Cardiac fibroblast (primary cell): ENCODE data around the gene ROBO1.

Experiments
- DNase-seq, 2 donors: peaks; one replicate each; pipeline versions ENCODE4 v3.0.0 to v3.0.0-alpha.2; 2010; ENCODE audit warnings: low read depth in 2 of 2
- H3K4me3 ChIP-seq, 2 donors: replicated peaks in 1 of 2; 1 replicate in 1 of 2; 2 replicates in 1 of 2; pipeline ENCODE4 v1.5.1; 2011; ENCODE audit warnings: low read depth in 2 of 2, low read length in 2 of 2, mild to moderate bottlenecking in 2 of 2, moderate library complexity in 1 of 2
- TF ChIP-seq, protein P1 (sequence below): IDR thresholded peaks from one replicate; pipeline ENCODE4 v1.5.1; 2011; ENCODE audit warnings: low read depth, mild to moderate bottlenecking, low read length, inconsistent platforms

Gene ROBO1

DNA sequence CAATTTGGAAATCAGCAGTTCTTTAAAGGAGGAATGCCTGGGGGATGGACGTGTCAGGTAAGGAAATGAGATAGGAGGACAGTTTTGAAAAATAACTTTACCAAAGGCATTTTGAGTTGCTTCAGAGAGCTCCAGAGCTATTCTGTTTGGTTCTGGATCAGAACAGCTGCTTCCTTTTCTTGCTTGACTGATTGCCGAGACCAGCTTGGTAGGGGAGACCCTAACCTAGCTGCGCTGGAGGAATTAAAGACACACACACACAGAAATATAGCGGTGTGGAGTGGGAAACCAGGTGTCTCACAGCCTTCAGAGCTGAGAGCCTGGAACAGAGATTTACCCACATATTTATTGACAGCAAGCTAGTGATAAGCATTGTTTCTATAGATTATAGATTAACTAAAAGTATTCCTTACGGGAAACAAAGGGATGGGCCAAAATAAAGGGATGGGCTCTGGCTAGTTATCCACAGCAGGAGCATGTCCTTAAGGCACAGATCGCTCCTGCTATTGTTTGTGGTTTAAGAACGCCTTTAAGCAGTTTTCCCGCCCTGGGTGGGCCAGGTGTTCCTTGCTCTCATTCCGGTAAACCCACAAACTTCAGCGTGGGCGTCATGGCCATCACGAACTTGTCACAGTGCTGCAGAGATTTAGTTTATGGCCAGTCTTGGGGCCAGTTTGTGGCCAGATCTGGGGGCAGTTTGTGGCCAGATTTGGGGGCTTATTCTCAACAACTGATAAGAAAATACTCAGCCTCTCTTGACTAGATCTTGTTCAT lies 556.0 kb downstream of the ROBO1 start:
- H3K4me3 ChIP-seq = no peak overlapping the region
- TF ChIP-seq, protein P1, sequence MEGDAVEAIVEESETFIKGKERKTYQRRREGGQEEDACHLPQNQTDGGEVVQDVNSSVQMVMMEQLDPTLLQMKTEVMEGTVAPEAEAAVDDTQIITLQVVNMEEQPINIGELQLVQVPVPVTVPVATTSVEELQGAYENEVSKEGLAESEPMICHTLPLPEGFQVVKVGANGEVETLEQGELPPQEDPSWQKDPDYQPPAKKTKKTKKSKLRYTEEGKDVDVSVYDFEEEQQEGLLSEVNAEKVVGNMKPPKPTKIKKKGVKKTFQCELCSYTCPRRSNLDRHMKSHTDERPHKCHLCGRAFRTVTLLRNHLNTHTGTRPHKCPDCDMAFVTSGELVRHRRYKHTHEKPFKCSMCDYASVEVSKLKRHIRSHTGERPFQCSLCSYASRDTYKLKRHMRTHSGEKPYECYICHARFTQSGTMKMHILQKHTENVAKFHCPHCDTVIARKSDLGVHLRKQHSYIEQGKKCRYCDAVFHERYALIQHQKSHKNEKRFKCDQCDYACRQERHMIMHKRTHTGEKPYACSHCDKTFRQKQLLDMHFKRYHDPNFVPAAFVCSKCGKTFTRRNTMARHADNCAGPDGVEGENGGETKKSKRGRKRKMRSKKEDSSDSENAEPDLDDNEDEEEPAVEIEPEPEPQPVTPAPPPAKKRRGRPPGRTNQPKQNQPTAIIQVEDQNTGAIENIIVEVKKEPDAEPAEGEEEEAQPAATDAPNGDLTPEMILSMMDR = no peak
- no peak for DNase-seq

DNA sequence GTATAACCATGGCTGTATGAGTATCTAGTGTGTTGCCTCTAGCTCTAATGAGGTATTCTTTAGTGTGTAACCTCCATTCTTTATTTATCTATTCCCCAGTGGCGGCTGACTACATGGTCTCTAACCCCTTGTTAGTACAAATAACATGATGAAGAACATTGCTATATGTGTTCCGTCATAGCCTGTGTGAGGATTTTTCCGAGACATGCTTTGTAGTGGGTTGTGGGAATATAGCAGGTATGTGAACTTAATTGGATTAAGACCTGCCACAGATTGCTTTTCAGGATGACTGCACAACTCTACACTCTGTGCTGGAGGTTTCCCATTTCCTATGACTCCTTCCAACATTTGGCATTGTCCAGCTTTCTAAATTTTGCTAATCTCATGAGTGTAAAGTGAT lies 563.4 kb downstream of the ROBO1 start:
- peak in 1 of 2 donors; percentile 25 for DNase-seq
- TF ChIP-seq, protein P1 = no peak
- no peak overlapping the region for H3K4me3 ChIP-seq

DNA sequence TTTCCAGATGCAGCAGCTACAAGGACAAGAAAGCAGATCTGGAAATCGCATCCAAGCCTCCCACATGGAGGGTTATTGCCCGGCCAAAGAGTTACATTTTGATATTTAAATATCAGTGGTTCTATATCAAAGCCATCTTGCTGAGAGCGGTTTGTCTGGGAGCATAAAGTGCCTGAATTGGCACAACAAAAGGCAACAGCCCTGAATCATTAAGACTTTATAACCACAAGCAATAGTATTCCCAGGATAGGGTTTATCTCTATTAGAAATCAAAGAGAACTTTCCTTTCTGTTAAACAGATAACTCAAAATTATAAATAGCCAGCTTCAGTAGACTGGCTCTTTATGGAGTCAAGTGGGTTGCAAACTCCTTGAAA lies 564.7 kb downstream of the ROBO1 start:
- TF ChIP-seq, protein P1 = no peak
- no peak overlapping the region for H3K4me3 ChIP-seq
- DNase-seq = no peak

DNA sequence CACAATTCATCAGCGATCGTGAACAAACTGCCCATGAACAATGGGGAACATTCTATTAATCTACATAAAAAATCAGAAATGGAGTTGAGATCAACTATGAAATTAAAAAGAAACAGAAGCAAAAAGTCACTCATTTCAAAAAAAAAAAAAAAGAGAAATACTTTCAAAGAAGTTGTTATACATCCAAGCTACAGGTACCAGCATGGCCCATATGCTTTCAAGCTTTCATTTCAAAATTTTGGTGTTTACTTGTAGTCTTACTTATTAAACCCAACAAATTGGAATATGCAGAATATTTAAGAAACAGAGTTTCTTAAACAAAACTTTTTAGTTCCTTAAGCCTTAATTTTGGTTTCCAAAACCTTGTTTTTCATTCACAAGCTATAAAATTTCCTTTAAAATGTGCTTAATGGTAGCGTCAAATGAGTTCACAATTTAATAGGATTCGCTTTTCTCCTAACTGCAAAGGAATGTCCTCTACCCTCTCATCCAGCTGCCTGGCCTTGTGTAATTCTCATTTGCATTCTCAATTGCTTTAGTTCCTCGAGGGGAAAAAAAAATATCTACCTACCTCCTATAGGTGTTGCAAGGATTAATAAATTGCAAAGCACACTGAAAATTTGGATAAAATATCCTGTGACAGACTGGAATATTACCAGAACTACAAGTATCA lies 565.2 kb downstream of the ROBO1 start:
- no peak overlapping the region for H3K4me3 ChIP-seq
- TF ChIP-seq, protein P1 = no peak
- no peak for DNase-seq

DNA sequence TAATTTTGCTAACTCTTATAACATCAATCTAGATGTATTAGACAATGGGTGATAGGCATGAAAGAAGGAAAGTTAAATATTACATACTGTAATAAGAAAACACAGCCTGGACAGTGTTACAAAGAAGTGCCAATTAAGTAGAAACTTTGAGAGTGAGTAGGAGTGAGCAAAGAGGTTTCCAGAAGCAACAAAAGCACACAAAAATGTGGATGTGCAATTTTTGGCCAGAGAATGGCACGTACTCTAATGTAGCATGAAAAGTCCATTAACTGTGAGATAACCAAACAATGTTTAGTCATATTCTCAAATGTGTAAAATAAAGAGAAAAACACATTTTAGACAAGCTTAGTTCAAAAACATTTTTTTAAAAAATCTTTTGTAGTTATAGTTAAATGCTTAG lies 567.3 kb downstream of the ROBO1 start:
- TF ChIP-seq, protein P1 = no peak
- DNase-seq = peak; percentile 7
- no peak overlapping the region for H3K4me3 ChIP-seq

DNA sequence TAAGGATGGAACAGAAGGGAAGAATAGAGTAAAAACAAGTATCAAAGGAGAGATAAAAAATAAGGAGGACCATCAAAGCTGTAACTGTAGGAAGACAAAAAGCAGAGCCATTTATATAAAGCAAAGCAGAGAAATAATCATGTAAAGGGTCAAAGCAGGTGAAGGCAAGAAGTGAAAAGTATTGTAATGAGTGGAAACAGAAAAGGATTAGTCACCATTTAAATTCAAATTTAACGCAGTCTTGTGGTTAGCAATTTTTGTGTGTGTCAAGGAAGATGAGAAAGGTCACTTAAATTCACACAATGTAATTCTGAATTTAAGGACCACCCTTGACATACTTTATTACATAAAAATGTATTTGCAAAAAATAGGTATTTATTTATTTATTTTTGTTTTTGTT lies 567.8 kb downstream of the ROBO1 start:
- no peak overlapping the region for H3K4me3 ChIP-seq
- DNase-seq = no peak
- TF ChIP-seq, protein P1 = no peak
